GM23338 (cell line): ENCODE data around the gene DTD1. TPM values are rescaled to one million over a fixed set of nuclear protein-coding genes. Genes with fewer than 3 reads are reported as not detected.

Experiments used
- ATAC-seq: fragments of 200-7000 bp; cut with Tn5 transposase; 3 replicates; pipeline ENCODE4 v1.9.1; 2020
- DNase-seq: peaks from one replicate; pipeline ENCODE4 v3.0.0-alpha.2; 2015; ENCODE audit warnings: low spot score
- H2AFZ ChIP-seq: fragments of 200-600 bp; sonication (generic); 2 replicates; pipeline ENCODE4 v1.8.0; 2016; ENCODE audit warnings: antibody characterized with exemption, mild to moderate bottlenecking, moderate library complexity
- H3F3A ChIP-seq: fragments of 200-600 bp; sonication (generic); replicated peaks from 2 replicates; pipeline ENCODE4 v1.8.0; 2017; ENCODE audit warnings: antibody characterized with exemption, mixed run types, low read depth
- H3K27ac ChIP-seq: fragments of 200-600 bp; sonication (generic); 2 replicates; pipeline ENCODE4 v1.6.1; 2016; ENCODE audit warnings: low read depth
- H3K27me3 ChIP-seq: fragments of 200-600 bp; sonication (generic); 2 replicates; pipeline ENCODE4 v1.8.0; 2016; ENCODE audit warnings: mild to moderate bottlenecking, mixed run types, moderate library complexity; ENCODE audit not compliant: insufficient read depth
- H3K36me3 ChIP-seq: fragments of 200-600 bp; sonication (generic); 2 replicates; pipeline ENCODE4 v1.8.0; 2016; ENCODE audit warnings: mild to moderate bottlenecking; ENCODE audit not compliant: insufficient read depth
- H3K4me1 ChIP-seq: fragments of 200-600 bp; sonication (generic); 2 replicates; pipeline ENCODE4 v1.8.0; 2016; ENCODE audit warnings: mild to moderate bottlenecking, moderate library complexity; ENCODE audit not compliant: insufficient read depth
- H3K4me2 ChIP-seq: fragments of 200-600 bp; sonication (generic); 2 replicates; pipeline ENCODE4 v1.7.1; 2017; ENCODE audit warnings: mixed run types
- H3K4me3 ChIP-seq: fragments of 200-600 bp; sonication (generic); 2 replicates; pipeline ENCODE4 v1.6.1; 2016; ENCODE audit warnings: mixed run types
- H3K79me2 ChIP-seq: fragments of 200-600 bp; sonication (generic); replicated peaks from 2 replicates; pipeline ENCODE4 v1.8.0; 2017; ENCODE audit warnings: mild to moderate bottlenecking; ENCODE audit not compliant: insufficient read depth
- H3K9me2 ChIP-seq: fragments of 200-600 bp; sonication (generic); 2 replicates; pipeline ENCODE4 v1.8.0; 2017; ENCODE audit not compliant: insufficient read depth
- H4K20me1 ChIP-seq: fragments of 200-600 bp; sonication (generic); replicated peaks from 2 replicates; pipeline ENCODE4 v1.8.0; 2017; ENCODE audit warnings: mild to moderate bottlenecking; ENCODE audit not compliant: insufficient read depth
- H3K27ac Mint-ChIP-seq: 2 replicates; pipeline ENCODE4 v1.8.0; 2020; ENCODE audit warnings: inconsistent platforms, mild to moderate bottlenecking, moderate library complexity, mixed read lengths
- H3K27me3 Mint-ChIP-seq: 3 replicates; pipeline ENCODE4 v1.8.0; 2022; ENCODE audit warnings: low read depth, mild to moderate bottlenecking, moderate library complexity, mixed read lengths, inconsistent platforms; ENCODE audit not compliant: insufficient read depth, poor library complexity
- H3K36me3 Mint-ChIP-seq: 3 replicates; pipeline ENCODE4 v1.8.0; 2021; ENCODE audit warnings: low read depth, mild to moderate bottlenecking, inconsistent platforms, moderate library complexity, mixed read lengths
- H3K4me1 Mint-ChIP-seq: 3 replicates; pipeline ENCODE4 v1.8.0; 2020; ENCODE audit warnings: mild to moderate bottlenecking, inconsistent platforms, mixed read lengths
- H3K4me3 Mint-ChIP-seq: 3 replicates; pipeline ENCODE4 v1.8.0; 2021; ENCODE audit warnings: moderate library complexity, mild to moderate bottlenecking, inconsistent platforms, mixed read lengths
- H3K9me3 Mint-ChIP-seq: 3 replicates; pipeline ENCODE4 v1.8.0; 2020; ENCODE audit warnings: moderate library complexity, mild to moderate bottlenecking, inconsistent platforms, mixed read lengths
- CREB1 ChIP-seq: fragments of 250-450 bp; sonication (Bioruptor Pico); IDR thresholded peaks from 2 replicates; pipeline ENCODE4 v1.5.0; 2020; ENCODE audit warnings: low read depth, mild to moderate bottlenecking, moderate library complexity
- EZH2phosphoT487 ChIP-seq: fragments of 200-600 bp; sonication (generic); IDR thresholded peaks from one replicate; pipeline ENCODE4 v1.8.1; 2018; ENCODE audit warnings: antibody characterized with exemption; ENCODE audit not compliant: unreplicated experiment
- JUNB ChIP-seq: IDR thresholded peaks from one replicate; pipeline ENCODE4 v1.6.1; 2016; ENCODE audit warnings: antibody characterized with exemption; ENCODE audit not compliant: unreplicated experiment
- NANOG ChIP-seq: IDR thresholded peaks from 2 replicates; pipeline ENCODE4 v1.6.1; 2016; ENCODE audit warnings: antibody characterized with exemption, borderline replicate concordance
- POLR2AphosphoS5 ChIP-seq: IDR thresholded peaks from 2 replicates; pipeline ENCODE4 v1.6.1; 2016; ENCODE audit warnings: antibody characterized with exemption, low read depth
- STAT1 ChIP-seq: IDR thresholded peaks from one replicate; pipeline ENCODE4 v1.6.1; 2016; ENCODE audit warnings: antibody characterized with exemption; ENCODE audit not compliant: unreplicated experiment
- ZNF114 ChIP-seq: fragments of 250-450 bp; sonication (Bioruptor Pico); IDR thresholded peaks from 2 replicates; pipeline ENCODE4 v1.5.0; 2020; ENCODE audit warnings: mild to moderate bottlenecking, moderate library complexity
- ZNF331 ChIP-seq: fragments of 250-450 bp; sonication (Bioruptor Pico); IDR thresholded peaks from 2 replicates; pipeline ENCODE4 v1.5.0; 2020; ENCODE audit warnings: low read depth, mild to moderate bottlenecking, moderate library complexity
- polyA plus RNA-seq: library from polyadenylated mRNA; unstranded; fragments of >200 nt; fragmentation: Nextera tagmentation; extraction: Ambion mirVana; gene quantifications from 2 replicates; pipeline ENCODE4 v1.2.1, GENCODE V29; 2016
- total RNA-seq: library from RNA; depleted of rRNA; stranded (reverse); fragments of >200 nt; shearing (Covaris generic); gene quantifications from 2 replicates; pipeline ENCODE4 v1.2.3, GENCODE V29; 2014
- TF ChIP-seq, protein P1 (sequence below): IDR thresholded peaks from 2 replicates; pipeline ENCODE4 v1.6.1; 2016; ENCODE audit warnings: antibody characterized with exemption
- TF ChIP-seq, protein P2 (sequence below): IDR thresholded peaks from one replicate; pipeline ENCODE4 v1.6.1; 2018; ENCODE audit warnings: antibody characterized with exemption; ENCODE audit not compliant: unreplicated experiment
- TF ChIP-seq, protein P3 (sequence below): fragments of 250-450 bp; sonication (Bioruptor Pico); IDR thresholded peaks from 2 replicates; pipeline ENCODE4 v1.5.0; 2020; ENCODE audit warnings: mild to moderate bottlenecking, moderate library complexity

DTD1 gene
- total and polyA plus RNA-seq, 2 experiments from 2014 or later = 69.8 to 74.0 TPM

DNA sequence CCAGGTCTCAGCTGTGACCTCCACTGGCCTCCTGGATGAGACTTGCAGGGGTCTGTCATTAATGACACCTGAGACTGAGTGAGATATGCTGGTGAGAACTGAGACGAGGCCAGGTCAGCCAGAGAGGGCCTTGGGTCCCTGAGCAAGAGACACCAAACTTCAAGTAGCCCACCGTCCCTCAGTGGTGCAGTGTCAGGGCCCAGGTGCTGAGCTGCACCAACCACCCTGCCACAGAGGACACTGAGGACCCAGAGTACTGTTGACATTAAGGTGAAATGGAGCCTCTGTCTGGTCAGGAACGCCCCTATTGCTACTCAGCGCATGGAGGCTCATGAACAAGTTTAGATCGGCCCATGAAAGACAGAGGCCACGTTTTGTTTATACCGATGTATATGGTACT is 161.7 kb downstream of the DTD1 start:
- Histone ChIP-seq H3K9me2 (0 out of 2 replicates have a peak, but pooled peaks cover under 1% of the 10 kb centered on the region), H3F3A (no peaks in the 10 kb centered on the region), H3K4me3 (no peak overlapping the region), H4K20me1 (no peaks in the 10 kb centered on the region; the same call in 1 of the 2 replicates), H3K79me2 (no peaks in the 10 kb centered on the region), H3K27ac (no peak overlapping the region), H3K4me1 (no peaks in the 10 kb centered on the region), H3K27me3 (no peaks in the 10 kb centered on the region), H2AFZ (no peak overlapping the region), H3K4me2 (no peak overlapping the region), H3K36me3 (no peaks in the 10 kb centered on the region)
- TF ChIP-seq CREB1 (CRISPR knock-in tag) (no peak), POLR2AphosphoS5 (no peak), EZH2phosphoT487 (no peak), STAT1 (no peak), JUNB (no peak), NANOG (no peak), ZNF331 (CRISPR knock-in tag) (no peak)
- no peak for ATAC-seq
- no peak overlapping the region for H3K4me3 Mint-ChIP-seq
- no peak for DNase-seq
- no peak overlapping the region; the same call in 1 of the 2 replicates for H3K27ac Mint-ChIP-seq
- H3K27me3 Mint-ChIP-seq = peaks cover 2% of the 10 kb centered on the region
- peaks cover 8% of the 10 kb centered on the region; the same call in 2 of the 3 replicates for H3K36me3 Mint-ChIP-seq
- H3K9me3 Mint-ChIP-seq = no peaks in the 10 kb centered on the region
- H3K4me1 Mint-ChIP-seq = peaks cover 3% of the 10 kb centered on the region; the same call in 2 of the 3 replicates

DNA sequence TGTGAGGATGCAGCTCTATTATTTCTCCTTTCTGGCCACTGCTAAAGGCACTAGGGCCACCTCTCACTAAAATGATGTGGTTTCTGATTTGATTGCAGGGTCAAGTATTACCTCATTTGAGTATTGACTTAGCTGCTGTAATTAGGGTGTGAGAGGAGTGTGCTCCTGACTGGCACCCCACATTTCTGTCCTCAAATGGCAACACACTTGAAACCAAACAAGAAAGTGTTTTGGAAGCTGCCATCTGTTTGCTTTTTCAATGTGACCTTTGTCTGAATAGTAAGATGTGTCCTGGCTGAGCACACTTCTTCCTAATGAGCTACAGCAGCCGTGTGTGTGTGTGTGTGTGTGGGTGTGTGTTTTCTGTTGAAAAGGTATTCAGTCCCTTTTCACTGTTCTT is 162.9 kb downstream of the DTD1 start:
- Histone ChIP-seq H3K4me2 (no peak overlapping the region), H3K27me3 (no peaks in the 10 kb centered on the region), H2AFZ (no peak overlapping the region), H3K4me3 (no peak overlapping the region), H3K9me2 (peaks cover 4% of the 10 kb centered on the region; the same call in 1 of the 2 replicates), H3K36me3 (no peaks in the 10 kb centered on the region), H3F3A (no peaks in the 10 kb centered on the region), H3K4me1 (no peaks in the 10 kb centered on the region), H3K79me2 (no peaks in the 10 kb centered on the region), H4K20me1 (no peaks in the 10 kb centered on the region; the same call in 1 of the 2 replicates), H3K27ac (peak overlapping the region; percentile 66; the same call in 1 of the 2 replicates)
- H3K4me3 Mint-ChIP-seq = no peak overlapping the region
- peaks cover 4% of the 10 kb centered on the region; the same call in 1 of the 3 replicates for H3K36me3 Mint-ChIP-seq
- no peaks in the 10 kb centered on the region; the same call in 2 of the 3 replicates for H3K9me3 Mint-ChIP-seq
- peaks cover 3% of the 10 kb centered on the region; the same call in 2 of the 3 replicates for H3K4me1 Mint-ChIP-seq
- no peak for DNase-seq
- peak overlapping the region; percentile 65; the same call in 1 of the 2 replicates for H3K27ac Mint-ChIP-seq
- H3K27me3 Mint-ChIP-seq = peaks cover 2% of the 10 kb centered on the region
- no peak for ATAC-seq
- TF ChIP-seq CREB1 (CRISPR knock-in tag) = no peak
- TF ChIP-seq EZH2phosphoT487 = no peak
- no peak for TF ChIP-seq JUNB
- TF ChIP-seq, protein P1, sequence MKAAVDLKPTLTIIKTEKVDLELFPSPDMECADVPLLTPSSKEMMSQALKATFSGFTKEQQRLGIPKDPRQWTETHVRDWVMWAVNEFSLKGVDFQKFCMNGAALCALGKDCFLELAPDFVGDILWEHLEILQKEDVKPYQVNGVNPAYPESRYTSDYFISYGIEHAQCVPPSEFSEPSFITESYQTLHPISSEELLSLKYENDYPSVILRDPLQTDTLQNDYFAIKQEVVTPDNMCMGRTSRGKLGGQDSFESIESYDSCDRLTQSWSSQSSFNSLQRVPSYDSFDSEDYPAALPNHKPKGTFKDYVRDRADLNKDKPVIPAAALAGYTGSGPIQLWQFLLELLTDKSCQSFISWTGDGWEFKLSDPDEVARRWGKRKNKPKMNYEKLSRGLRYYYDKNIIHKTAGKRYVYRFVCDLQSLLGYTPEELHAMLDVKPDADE = no peak
- no peak for TF ChIP-seq ZNF114
- TF ChIP-seq, protein P2, sequence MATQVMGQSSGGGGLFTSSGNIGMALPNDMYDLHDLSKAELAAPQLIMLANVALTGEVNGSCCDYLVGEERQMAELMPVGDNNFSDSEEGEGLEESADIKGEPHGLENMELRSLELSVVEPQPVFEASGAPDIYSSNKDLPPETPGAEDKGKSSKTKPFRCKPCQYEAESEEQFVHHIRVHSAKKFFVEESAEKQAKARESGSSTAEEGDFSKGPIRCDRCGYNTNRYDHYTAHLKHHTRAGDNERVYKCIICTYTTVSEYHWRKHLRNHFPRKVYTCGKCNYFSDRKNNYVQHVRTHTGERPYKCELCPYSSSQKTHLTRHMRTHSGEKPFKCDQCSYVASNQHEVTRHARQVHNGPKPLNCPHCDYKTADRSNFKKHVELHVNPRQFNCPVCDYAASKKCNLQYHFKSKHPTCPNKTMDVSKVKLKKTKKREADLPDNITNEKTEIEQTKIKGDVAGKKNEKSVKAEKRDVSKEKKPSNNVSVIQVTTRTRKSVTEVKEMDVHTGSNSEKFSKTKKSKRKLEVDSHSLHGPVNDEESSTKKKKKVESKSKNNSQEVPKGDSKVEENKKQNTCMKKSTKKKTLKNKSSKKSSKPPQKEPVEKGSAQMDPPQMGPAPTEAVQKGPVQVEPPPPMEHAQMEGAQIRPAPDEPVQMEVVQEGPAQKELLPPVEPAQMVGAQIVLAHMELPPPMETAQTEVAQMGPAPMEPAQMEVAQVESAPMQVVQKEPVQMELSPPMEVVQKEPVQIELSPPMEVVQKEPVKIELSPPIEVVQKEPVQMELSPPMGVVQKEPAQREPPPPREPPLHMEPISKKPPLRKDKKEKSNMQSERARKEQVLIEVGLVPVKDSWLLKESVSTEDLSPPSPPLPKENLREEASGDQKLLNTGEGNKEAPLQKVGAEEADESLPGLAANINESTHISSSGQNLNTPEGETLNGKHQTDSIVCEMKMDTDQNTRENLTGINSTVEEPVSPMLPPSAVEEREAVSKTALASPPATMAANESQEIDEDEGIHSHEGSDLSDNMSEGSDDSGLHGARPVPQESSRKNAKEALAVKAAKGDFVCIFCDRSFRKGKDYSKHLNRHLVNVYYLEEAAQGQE = no peak
- TF ChIP-seq ZNF331 (CRISPR knock-in tag) = no peak
- TF ChIP-seq, protein P3, sequence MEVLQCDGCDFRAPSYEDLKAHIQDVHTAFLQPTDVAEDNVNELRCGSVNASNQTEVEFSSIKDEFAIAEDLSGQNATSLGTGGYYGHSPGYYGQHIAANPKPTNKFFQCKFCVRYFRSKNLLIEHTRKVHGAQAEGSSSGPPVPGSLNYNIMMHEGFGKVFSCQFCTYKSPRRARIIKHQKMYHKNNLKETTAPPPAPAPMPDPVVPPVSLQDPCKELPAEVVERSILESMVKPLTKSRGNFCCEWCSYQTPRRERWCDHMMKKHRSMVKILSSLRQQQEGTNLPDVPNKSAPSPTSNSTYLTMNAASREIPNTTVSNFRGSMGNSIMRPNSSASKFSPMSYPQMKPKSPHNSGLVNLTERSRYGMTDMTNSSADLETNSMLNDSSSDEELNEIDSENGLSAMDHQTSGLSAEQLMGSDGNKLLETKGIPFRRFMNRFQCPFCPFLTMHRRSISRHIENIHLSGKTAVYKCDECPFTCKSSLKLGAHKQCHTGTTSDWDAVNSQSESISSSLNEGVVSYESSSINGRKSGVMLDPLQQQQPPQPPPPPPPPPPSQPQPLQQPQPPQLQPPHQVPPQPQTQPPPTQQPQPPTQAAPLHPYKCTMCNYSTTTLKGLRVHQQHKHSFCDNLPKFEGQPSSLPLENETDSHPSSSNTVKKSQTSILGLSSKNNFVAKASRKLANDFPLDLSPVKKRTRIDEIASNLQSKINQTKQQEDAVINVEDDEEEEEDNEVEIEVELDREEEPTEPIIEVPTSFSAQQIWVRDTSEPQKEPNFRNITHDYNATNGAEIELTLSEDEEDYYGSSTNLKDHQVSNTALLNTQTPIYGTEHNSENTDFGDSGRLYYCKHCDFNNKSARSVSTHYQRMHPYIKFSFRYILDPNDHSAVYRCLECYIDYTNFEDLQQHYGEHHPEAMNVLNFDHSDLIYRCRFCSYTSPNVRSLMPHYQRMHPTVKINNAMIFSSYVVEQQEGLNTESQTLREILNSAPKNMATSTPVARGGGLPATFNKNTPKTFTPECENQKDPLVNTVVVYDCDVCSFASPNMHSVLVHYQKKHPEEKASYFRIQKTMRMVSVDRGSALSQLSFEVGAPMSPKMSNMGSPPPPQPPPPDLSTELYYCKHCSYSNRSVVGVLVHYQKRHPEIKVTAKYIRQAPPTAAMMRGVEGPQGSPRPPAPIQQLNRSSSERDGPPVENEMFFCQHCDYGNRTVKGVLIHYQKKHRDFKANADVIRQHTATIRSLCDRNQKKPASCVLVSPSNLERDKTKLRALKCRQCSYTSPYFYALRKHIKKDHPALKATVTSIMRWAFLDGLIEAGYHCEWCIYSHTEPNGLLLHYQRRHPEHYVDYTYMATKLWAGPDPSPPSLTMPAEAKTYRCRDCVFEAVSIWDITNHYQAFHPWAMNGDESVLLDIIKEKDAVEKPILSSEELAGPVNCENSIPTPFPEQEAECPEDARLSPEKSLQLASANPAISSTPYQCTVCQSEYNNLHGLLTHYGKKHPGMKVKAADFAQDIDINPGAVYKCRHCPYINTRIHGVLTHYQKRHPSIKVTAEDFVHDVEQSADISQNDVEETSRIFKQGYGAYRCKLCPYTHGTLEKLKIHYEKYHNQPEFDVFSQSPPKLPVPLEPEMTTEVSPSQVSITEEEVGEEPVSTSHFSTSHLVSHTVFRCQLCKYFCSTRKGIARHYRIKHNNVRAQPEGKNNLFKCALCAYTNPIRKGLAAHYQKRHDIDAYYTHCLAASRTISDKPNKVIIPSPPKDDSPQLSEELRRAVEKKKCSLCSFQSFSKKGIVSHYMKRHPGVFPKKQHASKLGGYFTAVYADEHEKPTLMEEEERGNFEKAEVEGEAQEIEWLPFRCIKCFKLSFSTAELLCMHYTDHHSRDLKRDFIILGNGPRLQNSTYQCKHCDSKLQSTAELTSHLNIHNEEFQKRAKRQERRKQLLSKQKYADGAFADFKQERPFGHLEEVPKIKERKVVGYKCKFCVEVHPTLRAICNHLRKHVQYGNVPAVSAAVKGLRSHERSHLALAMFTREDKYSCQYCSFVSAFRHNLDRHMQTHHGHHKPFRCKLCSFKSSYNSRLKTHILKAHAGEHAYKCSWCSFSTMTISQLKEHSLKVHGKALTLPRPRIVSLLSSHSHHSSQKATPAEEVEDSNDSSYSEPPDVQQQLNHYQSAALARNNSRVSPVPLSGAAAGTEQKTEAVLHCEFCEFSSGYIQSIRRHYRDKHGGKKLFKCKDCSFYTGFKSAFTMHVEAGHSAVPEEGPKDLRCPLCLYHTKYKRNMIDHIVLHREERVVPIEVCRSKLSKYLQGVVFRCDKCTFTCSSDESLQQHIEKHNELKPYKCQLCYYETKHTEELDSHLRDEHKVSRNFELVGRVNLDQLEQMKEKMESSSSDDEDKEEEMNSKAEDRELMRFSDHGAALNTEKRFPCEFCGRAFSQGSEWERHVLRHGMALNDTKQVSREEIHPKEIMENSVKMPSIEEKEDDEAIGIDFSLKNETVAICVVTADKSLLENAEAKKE = no peak
